GM12892 (cell line): ENCODE measurements around the gene P2RX1.

Experiments used
- POLR2A ChIP-seq: IDR thresholded peaks from 2 replicates; pipeline ENCODE4 v1.6.1; 2011; ENCODE audit warnings: low read depth, low read length, control low read depth
- POLR2AphosphoS5 ChIP-seq: IDR thresholded peaks from 2 replicates; pipeline ENCODE4 v1.6.1; 2011; ENCODE audit warnings: low read depth, low read length, control low read depth
- TAF1 ChIP-seq: IDR thresholded peaks from 2 replicates; pipeline ENCODE4 v1.6.1; 2011; ENCODE audit warnings: low read depth, mild to moderate bottlenecking, control low read depth, low read length, borderline replicate concordance

DNA sequence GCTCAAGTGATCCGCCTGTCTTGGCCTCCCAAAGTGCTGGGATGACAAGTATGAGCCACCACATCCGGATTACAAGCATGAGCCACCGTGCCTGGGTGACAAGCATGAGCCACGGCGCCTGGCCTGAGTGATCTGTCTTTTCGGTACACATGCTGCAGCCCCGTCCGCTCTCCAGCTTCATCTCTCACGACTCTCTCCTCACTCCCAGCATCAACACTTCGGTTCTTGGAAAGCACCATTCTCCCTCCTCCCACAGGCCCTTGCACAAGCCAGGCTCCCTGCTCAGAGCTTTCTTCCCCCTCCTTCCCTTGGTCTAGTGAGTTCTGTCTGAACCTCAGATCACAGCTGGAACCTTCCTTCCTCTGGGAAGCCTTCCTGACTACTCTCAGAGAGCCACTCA is 63.7 kb downstream of the P2RX1 start:
- TF ChIP-seq POLR2AphosphoS5 (no peak), TAF1 (no peak), POLR2A (no peak)
